Osteoblast (primary cell): ENCODE results near the gene BDKRB2. TPM values are rescaled to one million over a fixed set of nuclear protein-coding genes. Genes with fewer than 3 reads are reported as not detected.

Source experiments
- DNase-seq: peaks from one replicate; pipeline ENCODE4 v3.0.0; 2011; ENCODE audit warnings: low spot score, mixed read lengths; ENCODE audit not compliant: insufficient read length; ENCODE audit errors: missing footprints
- H2AFZ ChIP-seq: 2 replicates; pipeline ENCODE4 v1.6.0; 2011; ENCODE audit warnings: mild to moderate bottlenecking, low read length
- H3K27ac ChIP-seq: 2 replicates; pipeline ENCODE4 v1.5.1; 2011; ENCODE audit warnings: mild to moderate bottlenecking, low read depth, low read length, moderate library complexity
- H3K27me3 ChIP-seq: 2 replicates; pipeline ENCODE4 v1.6.0; 2012; ENCODE audit warnings: mild to moderate bottlenecking, control low read depth, inconsistent platforms, low read length, moderate library complexity; ENCODE audit not compliant: insufficient read depth
- H3K36me3 ChIP-seq: 2 replicates; pipeline ENCODE4 v1.5.1; 2011; ENCODE audit warnings: mild to moderate bottlenecking, low read length, control low read depth, moderate library complexity; ENCODE audit not compliant: insufficient read depth
- H3K4me1 ChIP-seq: 2 replicates; pipeline ENCODE4 v1.5.1; 2011; ENCODE audit warnings: mild to moderate bottlenecking, low read length, control low read depth, moderate library complexity; ENCODE audit not compliant: insufficient read depth
- H3K4me2 ChIP-seq: 2 replicates; pipeline ENCODE4 v1.6.0; 2011; ENCODE audit warnings: mild to moderate bottlenecking, low read length; ENCODE audit not compliant: insufficient read depth
- H3K4me3 ChIP-seq: fragments of 200-600 bp; sonication (generic); 3 replicates; pipeline ENCODE4 v1.5.1; 2012; ENCODE audit warnings: mild to moderate bottlenecking, low read length, inconsistent platforms; ENCODE audit not compliant: insufficient read depth
- H3K79me2 ChIP-seq: 2 replicates; pipeline ENCODE4 v1.6.0; 2012; ENCODE audit warnings: mild to moderate bottlenecking, low read length, control low read depth, inconsistent platforms; ENCODE audit not compliant: insufficient read depth
- H3K9me3 ChIP-seq: 2 replicates; pipeline ENCODE4 v1.5.1; 2011; ENCODE audit warnings: low read depth, low read length, control low read depth
- H4K20me1 ChIP-seq: 2 replicates; pipeline ENCODE4 v1.6.0; 2012; ENCODE audit warnings: mild to moderate bottlenecking, low read length, control low read depth; ENCODE audit not compliant: insufficient read depth
- total RNA-seq: library from RNA; depleted of rRNA; stranded (reverse); fragments of >200 nt; gene quantifications from 2 replicates; pipeline ENCODE4 v1.2.3, GENCODE V29; 2012
- TF ChIP-seq, protein P1 (sequence below): IDR thresholded peaks from 2 replicates; pipeline ENCODE4 v1.5.1; 2011; ENCODE audit warnings: mild to moderate bottlenecking, low read depth, low read length, moderate library complexity; ENCODE audit errors: extremely low read depth

The BDKRB2 gene
- total RNA-seq, 1 donor = 7.6 TPM

DNA sequence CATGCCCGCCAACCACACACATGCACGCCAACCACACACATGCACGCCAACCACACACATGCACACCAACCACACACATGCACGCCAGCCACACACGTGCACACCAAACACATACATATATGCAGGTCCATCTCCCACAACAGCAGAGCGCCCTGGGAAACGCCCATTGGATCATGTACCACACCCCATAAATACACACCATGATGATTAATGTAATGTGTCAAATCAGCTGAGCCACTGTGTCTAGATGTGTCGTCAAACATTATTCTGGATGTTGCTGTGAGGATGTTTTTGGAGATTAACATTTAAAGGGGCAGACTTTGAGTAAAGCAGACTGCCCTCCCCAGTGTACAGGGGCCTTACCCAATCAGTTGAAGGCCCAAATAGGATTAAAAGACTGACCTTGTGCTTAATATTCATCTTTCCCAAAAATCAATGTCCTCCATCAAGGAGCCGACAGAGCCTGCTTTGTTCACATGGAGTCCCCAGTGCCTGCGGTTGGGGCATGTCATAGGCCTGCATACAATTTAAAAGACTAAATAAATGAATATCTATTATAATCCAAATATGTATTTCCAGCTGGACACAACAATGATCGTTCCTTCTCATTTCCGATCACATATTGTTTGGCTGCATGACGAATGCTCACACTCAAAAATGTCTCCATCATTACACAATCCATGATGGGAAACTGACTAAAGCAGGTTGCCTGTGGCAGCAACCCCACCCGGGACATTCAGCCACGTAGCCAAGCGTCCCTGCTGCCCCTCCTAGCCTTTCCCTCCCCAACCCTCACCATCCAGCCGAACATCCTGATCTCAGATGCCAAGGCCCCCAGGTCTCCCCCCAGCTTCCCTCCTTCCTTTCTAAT lies 23.2 kb upstream of the BDKRB2 start:
- no peaks in the 10 kb centered on the region for H3K27me3 ChIP-seq
- H3K4me2 ChIP-seq = no peak overlapping the region
- no peak overlapping the region for H2AFZ ChIP-seq
- no peaks in the 10 kb centered on the region for H3K9me3 ChIP-seq
- H3K4me3 ChIP-seq = no peak overlapping the region
- H4K20me1 ChIP-seq = no peaks in the 10 kb centered on the region
- H3K79me2 ChIP-seq = no peaks in the 10 kb centered on the region
- H3K4me1 ChIP-seq = peaks cover 18% of the 10 kb centered on the region
- H3K36me3 ChIP-seq = no peaks in the 10 kb centered on the region
- no peak for DNase-seq
- no peak overlapping the region for H3K27ac ChIP-seq
- TF ChIP-seq, protein P1, sequence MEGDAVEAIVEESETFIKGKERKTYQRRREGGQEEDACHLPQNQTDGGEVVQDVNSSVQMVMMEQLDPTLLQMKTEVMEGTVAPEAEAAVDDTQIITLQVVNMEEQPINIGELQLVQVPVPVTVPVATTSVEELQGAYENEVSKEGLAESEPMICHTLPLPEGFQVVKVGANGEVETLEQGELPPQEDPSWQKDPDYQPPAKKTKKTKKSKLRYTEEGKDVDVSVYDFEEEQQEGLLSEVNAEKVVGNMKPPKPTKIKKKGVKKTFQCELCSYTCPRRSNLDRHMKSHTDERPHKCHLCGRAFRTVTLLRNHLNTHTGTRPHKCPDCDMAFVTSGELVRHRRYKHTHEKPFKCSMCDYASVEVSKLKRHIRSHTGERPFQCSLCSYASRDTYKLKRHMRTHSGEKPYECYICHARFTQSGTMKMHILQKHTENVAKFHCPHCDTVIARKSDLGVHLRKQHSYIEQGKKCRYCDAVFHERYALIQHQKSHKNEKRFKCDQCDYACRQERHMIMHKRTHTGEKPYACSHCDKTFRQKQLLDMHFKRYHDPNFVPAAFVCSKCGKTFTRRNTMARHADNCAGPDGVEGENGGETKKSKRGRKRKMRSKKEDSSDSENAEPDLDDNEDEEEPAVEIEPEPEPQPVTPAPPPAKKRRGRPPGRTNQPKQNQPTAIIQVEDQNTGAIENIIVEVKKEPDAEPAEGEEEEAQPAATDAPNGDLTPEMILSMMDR = no peak

DNA sequence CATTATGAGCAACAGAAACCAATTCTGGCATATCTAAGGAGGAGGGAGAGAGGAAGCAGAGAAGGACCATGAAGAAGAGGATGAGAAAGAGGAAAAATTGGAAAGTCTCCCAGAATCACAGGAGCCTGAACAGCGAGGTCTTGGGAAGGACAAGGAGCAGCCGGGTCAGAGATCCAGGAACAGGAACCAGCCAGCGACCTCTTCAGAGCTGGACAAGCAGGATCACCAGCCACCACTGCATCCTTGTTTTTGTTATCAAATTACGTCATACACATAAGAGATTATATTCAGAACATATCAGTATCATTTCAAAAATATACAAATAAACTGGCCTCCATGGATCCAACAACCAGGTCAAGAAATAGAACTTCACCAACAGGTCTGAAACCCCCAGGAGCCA lies 22.1 kb upstream of the BDKRB2 start:
- no peak overlapping the region for H3K27ac ChIP-seq
- no peaks in the 10 kb centered on the region for H3K36me3 ChIP-seq
- H3K79me2 ChIP-seq = no peaks in the 10 kb centered on the region
- no peak for DNase-seq
- no peaks in the 10 kb centered on the region for H4K20me1 ChIP-seq
- TF ChIP-seq, protein P1 = no peak
- no peaks in the 10 kb centered on the region for H3K9me3 ChIP-seq
- peaks cover 7% of the 10 kb centered on the region for H3K4me1 ChIP-seq
- H2AFZ ChIP-seq = no peak overlapping the region
- no peaks in the 10 kb centered on the region for H3K27me3 ChIP-seq
- no peak overlapping the region for H3K4me3 ChIP-seq
- no peak overlapping the region for H3K4me2 ChIP-seq

- Histone ChIP-seq H3K9me3 (no peaks in the 10 kb centered on the region), H3K27ac (no peak overlapping the region), H3K4me2 (no peak overlapping the region), H3K4me1 (peaks cover 10% of the 10 kb centered on the region), H3K36me3 (no peaks in the 10 kb centered on the region), H4K20me1 (no peaks in the 10 kb centered on the region), H3K79me2 (no peaks in the 10 kb centered on the region), H3K4me3 (no peak overlapping the region), H2AFZ (peak overlapping the region; percentile 52), H3K27me3 (no peaks in the 10 kb centered on the region)
- TF ChIP-seq, protein P1 = no peak
- DNase-seq = no peak
Measured at GRCh38 chr14:96184737-96185136, 19.9 kb upstream of the BDKRB2 start.

GRCh38 chr14:96187216-96188031 lies 17.2 kb upstream of the BDKRB2 start:
- Histone ChIP-seq H3K4me3 (no peak overlapping the region), H3K27me3 (no peaks in the 10 kb centered on the region), H3K27ac (no peak overlapping the region), H2AFZ (no peak overlapping the region), H3K4me2 (no peak overlapping the region), H3K4me1 (peaks cover 10% of the 10 kb centered on the region), H3K36me3 (no peaks in the 10 kb centered on the region), H3K9me3 (no peaks in the 10 kb centered on the region), H3K79me2 (no peaks in the 10 kb centered on the region), H4K20me1 (no peaks in the 10 kb centered on the region)
- DNase-seq = no peak
- TF ChIP-seq, protein P1 = no peak
